Activated B cell treated with CpG ODN at 0.5 μM for 24 hours (primary cell): ENCODE results near the gene MREG. TPM values are rescaled to one million over a fixed set of nuclear protein-coding genes. Genes with fewer than 3 reads are reported as not detected.

Experiments used
- ATAC-seq: fragments of 200-7000 bp; cut with Tn5 transposase; one replicate; pipeline ENCODE4 v1.10.0; 2021; ENCODE audit warnings: low read depth, mild to moderate bottlenecking, moderate library complexity
- CTCF ChIA-PET: fragments of 350-600 bp; sonication (Branson Sonifier 250); formaldehyde crosslinking; loops from one replicate; lab custom pipeline; 2021; ENCODE audit warnings: antibody characterized with exemption; lab: Charles Lee
- POLR2A ChIA-PET: fragments of 350-600 bp; sonication (Branson Sonifier 250); formaldehyde crosslinking; loops from one replicate; lab custom pipeline; 2021; ENCODE audit warnings: antibody characterized with exemption; lab: Charles Lee
- DNase-seq: peaks from one replicate; pipeline ENCODE4 v3.0.0; 2022
- H3K27ac Mint-ChIP-seq: one replicate; pipeline ENCODE4 v1.8.0; 2020; ENCODE audit warnings: mixed read lengths
- H3K27me3 Mint-ChIP-seq: one replicate; pipeline ENCODE4 v1.8.0; 2021; ENCODE audit warnings: mixed read lengths
- H3K36me3 Mint-ChIP-seq: one replicate; pipeline ENCODE4 v1.8.0; 2021; ENCODE audit warnings: low read depth, mixed read lengths
- H3K4me1 Mint-ChIP-seq: one replicate; pipeline ENCODE4 v1.8.0; 2021; ENCODE audit warnings: mixed read lengths
- H3K4me3 Mint-ChIP-seq: one replicate; pipeline ENCODE4 v1.8.0; 2020; ENCODE audit warnings: mild to moderate bottlenecking, mixed read lengths
- H3K9me3 Mint-ChIP-seq: one replicate; pipeline ENCODE4 v1.8.0; 2020; ENCODE audit warnings: mixed read lengths
- CTCF ChIP-seq: fragments of 200-600 bp; IDR thresholded peaks from one replicate; pipeline ENCODE4 v1.8.0; 2022; ENCODE audit warnings: antibody characterized with exemption, mild to moderate bottlenecking
- intact Hi-C: fragments of 100-400 bp; cut with micrococcal nuclease; formaldehyde crosslinking; loops from one replicate; pipeline ENCODE4 v1.15.1; 2024
- total RNA-seq: library from RNA; stranded (reverse); gene quantifications from 2 replicates; pipeline ENCODE4 v1.2.3, GENCODE V29; 2022

The MREG gene
- total RNA-seq, 1 donor from 2014 or later, result 16.6 TPM

- ChIA-PET CTCF (interaction anchor here (1.8 kb wide), 1 partner anchor 55 kb away, joined by 4 read pairs; no protein-coding TSS in a partner anchor), POLR2A (no interaction called here)
- no peak for DNase-seq
- Mint-ChIP-seq H3K4me3 (no peak overlapping the region), H3K9me3 (peaks cover 3% of the 10 kb centered on the region), H3K27ac (no peak overlapping the region), H3K27me3 (no peaks in the 10 kb centered on the region), H3K4me1 (peaks cover 19% of the 10 kb centered on the region), H3K36me3 (peaks cover 14% of the 10 kb centered on the region)
- intact Hi-C loops, result no loop called here
- no peak for ATAC-seq
- no peak for TF ChIP-seq CTCF
Observed at GRCh38 chr2:215968499-215968898, 44.9 kb downstream of the MREG start.

GRCh38 chr2:215967590-215968378 is 45.6 kb downstream of the MREG start:
- Mint-ChIP-seq H3K4me1 (peaks cover 19% of the 10 kb centered on the region), H3K4me3 (no peak overlapping the region), H3K27ac (no peak overlapping the region), H3K27me3 (no peaks in the 10 kb centered on the region), H3K36me3 (peaks cover 7% of the 10 kb centered on the region), H3K9me3 (peaks cover 3% of the 10 kb centered on the region)
- ChIA-PET CTCF (interaction anchor here (1.8 kb wide), 1 partner anchor 55 kb away, joined by 4 read pairs; no protein-coding TSS in a partner anchor), POLR2A (no interaction called here)
- ATAC-seq (no peak), DNase-seq (no peak)
- no peak for TF ChIP-seq CTCF
- intact Hi-C loops, result no loop called here

- intact Hi-C loops, result no loop called here
- peaks cover 19% of the 10 kb centered on the region for H3K4me1 Mint-ChIP-seq
- no peaks in the 10 kb centered on the region for H3K27me3 Mint-ChIP-seq
- H3K4me3 Mint-ChIP-seq, result no peak overlapping the region
- DNase-seq (no peak), ATAC-seq (no peak)
- no peak for TF ChIP-seq CTCF
- peaks cover 9% of the 10 kb centered on the region for H3K36me3 Mint-ChIP-seq
- ChIA-PET CTCF (no interaction called here), POLR2A (interaction anchor here (0.6 kb wide), 1 partner anchor 22 kb away, joined by 3 read pairs; no protein-coding TSS in a partner anchor)
- H3K27ac Mint-ChIP-seq, result no peak overlapping the region
- peaks cover 3% of the 10 kb centered on the region for H3K9me3 Mint-ChIP-seq
Observed at GRCh38 chr2:215966951-215967350, 46.4 kb downstream of the MREG start.

- TF ChIP-seq CTCF, result no peak
- Mint-ChIP-seq H3K4me1 (peaks cover 19% of the 10 kb centered on the region), H3K27me3 (no peaks in the 10 kb centered on the region), H3K27ac (no peak overlapping the region), H3K9me3 (peaks cover 3% of the 10 kb centered on the region), H3K36me3 (peaks cover 10% of the 10 kb centered on the region), H3K4me3 (no peak overlapping the region)
- ChIA-PET POLR2A (no interaction called here), CTCF (no interaction called here)
- intact Hi-C loops, result no loop called here
- ATAC-seq, result no peak
- no peak for DNase-seq
Observed at GRCh38 chr2:215966274-215966673, 47.1 kb downstream of the MREG start.

- H3K36me3 Mint-ChIP-seq, result peaks cover 7% of the 10 kb centered on the region
- no peak for TF ChIP-seq CTCF
- intact Hi-C loops, result no loop called here
- no peak overlapping the region for H3K27ac Mint-ChIP-seq
- peaks cover 19% of the 10 kb centered on the region for H3K4me1 Mint-ChIP-seq
- DNase-seq, result no peak
- ChIA-PET POLR2A (no interaction called here), CTCF (no interaction called here)
- H3K9me3 Mint-ChIP-seq, result no peaks in the 10 kb centered on the region
- no peak for ATAC-seq
- H3K4me3 Mint-ChIP-seq, result no peak overlapping the region
- H3K27me3 Mint-ChIP-seq, result no peaks in the 10 kb centered on the region
Observed at GRCh38 chr2:215965532-215966165, 47.7 kb downstream of the MREG start.
